Neuronal stem cell (in vitro differentiated cells): ENCODE results near the gene CDCA7.

Source experiments
- DNase-seq: peaks from one replicate; pipeline ENCODE4 v3.0.0-alpha.2; 2013; ENCODE audit warnings: low spot score
- H2AFZ ChIP-seq: one replicate; pipeline ENCODE4 v1.6.1; 2013; ENCODE audit warnings: mild to moderate bottlenecking, low read length, inconsistent platforms
- H2AK5ac ChIP-seq: 2 replicates; pipeline ENCODE4 v1.6.1; 2013; ENCODE audit warnings: low read depth, mild to moderate bottlenecking, inconsistent platforms, low read length, moderate library complexity, mixed read lengths
- H2BK120ac ChIP-seq: 2 replicates; pipeline ENCODE4 v1.6.1; 2013; ENCODE audit warnings: low read depth, mild to moderate bottlenecking, inconsistent platforms, low read length, moderate library complexity, mixed read lengths
- H2BK12ac ChIP-seq: one replicate; pipeline ENCODE4 v1.6.1; 2013; ENCODE audit warnings: low read length, inconsistent platforms
- H2BK15ac ChIP-seq: 2 replicates; pipeline ENCODE4 v1.6.1; 2013; ENCODE audit warnings: mild to moderate bottlenecking, low read length, inconsistent platforms, mixed read lengths
- H2BK5ac ChIP-seq: one replicate; pipeline ENCODE4 v1.6.1; 2013; ENCODE audit warnings: inconsistent platforms, mild to moderate bottlenecking, low read length, moderate library complexity
- H3K14ac ChIP-seq: one replicate; pipeline ENCODE4 v1.6.1; 2013; ENCODE audit warnings: low read length, inconsistent platforms
- H3K18ac ChIP-seq: 2 replicates; pipeline ENCODE4 v1.6.1; 2013; ENCODE audit warnings: low read length, inconsistent platforms
- H3K23ac ChIP-seq: 2 replicates; pipeline ENCODE4 v1.6.1; 2013; ENCODE audit warnings: low read depth, mild to moderate bottlenecking, mixed read lengths, low read length, inconsistent platforms; ENCODE audit not compliant: poor library complexity
- H3K27ac ChIP-seq: replicated peaks from 3 replicates; pipeline ENCODE4 v1.5.1; 2013; ENCODE audit warnings: low read length, inconsistent platforms
- H3K27me3 ChIP-seq, 3 experiments: 2 replicates each; pipeline ENCODE4 v1.6.1; 2013; ENCODE audit warnings: low read length in 3 of 3, mild to moderate bottlenecking in 2 of 3, inconsistent platforms in 1 of 3, low read depth in 1 of 3, mixed read lengths in 1 of 3, moderate library complexity in 1 of 3; ENCODE audit not compliant: control insufficient read depth in 3 of 3, insufficient read depth in 3 of 3
- H3K36me3 ChIP-seq, 2 donors: replicated peaks in 1 of 2; 2 replicates each; pipeline ENCODE4 v1.6.1; 2013; ENCODE audit warnings: low read length in 2 of 2; ENCODE audit not compliant: control insufficient read depth in 2 of 2, insufficient read depth in 2 of 2
- H3K4ac ChIP-seq: 2 replicates; pipeline ENCODE4 v1.6.1; 2013; ENCODE audit warnings: inconsistent platforms, mild to moderate bottlenecking, low read length, moderate library complexity
- H3K4me1 ChIP-seq, 2 donors: 1 replicate in 1 of 2; 2 replicates in 1 of 2; pipeline ENCODE4 v1.6.1; 2013; ENCODE audit warnings: low read length in 2 of 2, low read depth in 1 of 2; ENCODE audit not compliant: control insufficient read depth in 2 of 2, insufficient read depth in 1 of 2
- H3K4me2 ChIP-seq: one replicate; pipeline ENCODE4 v1.6.1; 2013; ENCODE audit warnings: mild to moderate bottlenecking, low read length, inconsistent platforms; ENCODE audit not compliant: insufficient read depth, poor library complexity, severe bottlenecking
- H3K4me3 ChIP-seq, 2 donors: 2 replicates each; pipeline ENCODE4 v1.5.1; 2013; ENCODE audit warnings: low read length in 2 of 2, mild to moderate bottlenecking in 2 of 2, inconsistent platforms in 1 of 2, moderate library complexity in 1 of 2
- H3K79me1 ChIP-seq: one replicate; pipeline ENCODE4 v1.6.1; 2013; ENCODE audit warnings: low read depth, mild to moderate bottlenecking, inconsistent platforms, low read length, moderate library complexity
- H3K9ac ChIP-seq: one replicate; pipeline ENCODE4 v1.6.1; 2013; ENCODE audit warnings: mild to moderate bottlenecking, low read depth, low read length, inconsistent platforms; ENCODE audit not compliant: poor library complexity
- H3K9me3 ChIP-seq, 2 donors: replicated peaks in 1 of 2; 2 replicates each; pipeline versions ENCODE3 to v1.6.1; 2013; ENCODE audit warnings: low read length in 2 of 2, mild to moderate bottlenecking in 2 of 2, inconsistent platforms in 1 of 2, low read depth in 1 of 2, mixed read lengths in 1 of 2, moderate library complexity in 1 of 2; ENCODE audit not compliant: control insufficient read depth in 2 of 2, insufficient read depth in 1 of 2
- H4K8ac ChIP-seq: one replicate; pipeline ENCODE4 v1.6.1; 2013; ENCODE audit warnings: low read depth, mild to moderate bottlenecking, inconsistent platforms, low read length, moderate library complexity
- H4K91ac ChIP-seq: one replicate; pipeline ENCODE4 v1.6.1; 2013; ENCODE audit warnings: low read length, low read depth, mild to moderate bottlenecking, inconsistent platforms; ENCODE audit not compliant: poor library complexity
- WGBS, 2 donors: extraction: QIAGEN DNeasy Blood & Tissue Kit; methylation state at CpG; one replicate each; pipeline ENCODE4 v1.1.7; 2013; ENCODE audit warnings: missing lambda C conversion rate in 2 of 2, mixed read lengths in 1 of 2; ENCODE audit not compliant: insufficient read length in 2 of 2, insufficient replicate concordance in 1 of 2; ENCODE audit errors: extremely low coverage in 2 of 2; 5-methylcytosine and 5-hydroxymethylcytosine counted together

CDCA7 gene

DNA sequence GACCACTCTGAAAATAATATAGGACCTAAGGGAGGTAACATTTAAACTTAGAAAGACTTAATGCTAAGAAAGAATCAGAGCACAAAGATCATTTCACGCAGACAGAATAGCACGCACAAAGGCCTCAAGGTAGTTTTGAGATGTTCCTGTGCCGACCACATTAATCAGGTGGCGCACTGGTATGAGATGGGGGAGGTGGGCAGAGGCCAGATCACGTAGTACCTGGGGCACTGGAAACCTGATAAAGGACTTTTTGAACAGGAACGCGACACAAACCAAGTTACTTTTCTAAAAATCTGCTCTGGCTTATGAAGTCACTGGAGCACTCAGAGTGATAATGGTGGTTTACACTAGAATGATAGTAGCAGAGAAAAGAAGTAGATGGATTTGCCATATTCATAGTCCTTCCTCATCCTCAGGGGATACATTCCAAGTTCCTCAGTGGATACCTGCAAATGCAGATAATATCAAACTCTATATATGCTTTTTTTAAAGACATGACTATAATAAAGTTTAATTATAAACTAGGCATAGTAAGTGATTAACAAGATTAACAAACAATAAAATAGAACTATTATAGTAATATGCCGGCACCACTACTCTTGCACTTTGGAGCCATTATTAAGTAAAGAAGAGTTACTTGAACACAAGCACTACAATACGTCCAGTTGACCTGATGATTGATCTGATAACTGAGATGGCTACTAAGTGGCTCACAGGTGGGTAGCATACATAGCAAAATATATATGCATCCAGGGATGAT, 42.6 kb upstream of the CDCA7 start:
- H2BK15ac ChIP-seq: no peak overlapping the region
- no peak overlapping the region for H3K18ac ChIP-seq
- H3K4me3 ChIP-seq: no peak overlapping the region
- no peak overlapping the region for H3K23ac ChIP-seq
- no peak overlapping the region for H3K27ac ChIP-seq
- peaks cover 0 to 4% of the 10 kb centered on the region in 2 donors for H3K9me3 ChIP-seq
- H4K91ac ChIP-seq: no peak overlapping the region
- no peak overlapping the region for H3K14ac ChIP-seq
- peaks cover 1 to 3% of the 10 kb centered on the region in 2 donors for H3K4me1 ChIP-seq
- H2AK5ac ChIP-seq: no peak overlapping the region
- DNase-seq: no peak
- no peaks in the 10 kb centered on the region for H3K79me1 ChIP-seq
- no peak overlapping the region for H2BK120ac ChIP-seq
- no peaks in the 10 kb centered on the region for H3K36me3 ChIP-seq
- no peak overlapping the region for H3K4ac ChIP-seq
- no peak overlapping the region for H3K9ac ChIP-seq
- H2BK5ac ChIP-seq: no peak overlapping the region
- H3K27me3 ChIP-seq: no peaks in the 10 kb centered on the region
- no CpG with 5 or more reads among the region's 9 CpGs for WGBS, 2 donors
- no peak overlapping the region for H3K4me2 ChIP-seq
- H4K8ac ChIP-seq: no peak overlapping the region
- H2AFZ ChIP-seq: no peak overlapping the region
- no peak overlapping the region for H2BK12ac ChIP-seq

GRCh38 chr2:173323371-173323770, 31.3 kb upstream of the CDCA7 start:
- Histone ChIP-seq H2BK12ac (no peak overlapping the region), H2AFZ (no peak overlapping the region), H3K27me3 (no peaks in the 10 kb centered on the region), H3K79me1 (no peaks in the 10 kb centered on the region), H3K4ac (no peak overlapping the region), H3K9ac (no peak overlapping the region), H4K8ac (no peak overlapping the region), H2AK5ac (no peak overlapping the region), H2BK15ac (no peak overlapping the region), H2BK5ac (no peak overlapping the region), H4K91ac (no peak overlapping the region), H2BK120ac (no peak overlapping the region), H3K36me3 (no peaks in the 10 kb centered on the region), H3K14ac (no peak overlapping the region), H3K4me3 (no peak overlapping the region), H3K18ac (no peak overlapping the region), H3K9me3 (peaks cover 0 to 4% of the 10 kb centered on the region in 2 donors), H3K23ac (no peak overlapping the region), H3K4me2 (no peak overlapping the region), H3K4me1 (no peaks in the 10 kb centered on the region), H3K27ac (no peak overlapping the region)
- no CpG with 5 or more reads among the region's 6 CpGs for WGBS, 2 donors
- DNase-seq: no peak

- no peak overlapping the region for H3K4me3 ChIP-seq
- no peak overlapping the region for H2AFZ ChIP-seq
- no peak overlapping the region for H2BK120ac ChIP-seq
- no peak overlapping the region for H2BK12ac ChIP-seq
- no peak for DNase-seq
- WGBS, 2 donors: no CpG with 5 or more reads among the region's 1 CpG
- no peaks in the 10 kb centered on the region for H3K36me3 ChIP-seq
- H3K4me2 ChIP-seq: no peak overlapping the region
- H3K23ac ChIP-seq: no peak overlapping the region
- no peak overlapping the region for H2BK5ac ChIP-seq
- H3K9me3 ChIP-seq: peaks cover 2 to 4% of the 10 kb centered on the region in 2 donors
- no peak overlapping the region for H2BK15ac ChIP-seq
- H3K79me1 ChIP-seq: no peaks in the 10 kb centered on the region
- H2AK5ac ChIP-seq: no peak overlapping the region
- no peak overlapping the region for H4K91ac ChIP-seq
- H3K14ac ChIP-seq: no peak overlapping the region
- no peak overlapping the region for H3K9ac ChIP-seq
- no peaks in the 10 kb centered on the region for H3K4me1 ChIP-seq
- no peak overlapping the region for H3K18ac ChIP-seq
- no peak overlapping the region for H3K27ac ChIP-seq
- no peak overlapping the region for H3K4ac ChIP-seq
- no peaks in the 10 kb centered on the region for H3K27me3 ChIP-seq
- no peak overlapping the region for H4K8ac ChIP-seq
These were observed 27.9 kb upstream of the CDCA7 start for GRCh38 chr2:173326806-173327205.

- Histone ChIP-seq H3K9ac (no peak overlapping the region), H2BK5ac (no peak overlapping the region), H2AK5ac (no peak overlapping the region), H2AFZ (no peak overlapping the region), H3K4me3 (no peak overlapping the region), H3K18ac (no peak overlapping the region), H4K8ac (no peak overlapping the region), H2BK120ac (no peak overlapping the region), H2BK12ac (no peak overlapping the region), H3K14ac (no peak overlapping the region), H3K27ac (no peak overlapping the region), H3K79me1 (no peaks in the 10 kb centered on the region), H3K4me2 (no peak overlapping the region), H3K36me3 (no peaks in the 10 kb centered on the region), H3K27me3 (no peaks in the 10 kb centered on the region), H4K91ac (no peak overlapping the region), H3K4me1 (no peaks in the 10 kb centered on the region), H3K4ac (no peak overlapping the region), H2BK15ac (no peak overlapping the region), H3K23ac (no peak overlapping the region), H3K9me3 (peaks cover 2 to 4% of the 10 kb centered on the region in 2 donors)
- no CpG with 5 or more reads among the region's 5 CpGs for WGBS, 2 donors
- DNase-seq: no peak
These were observed 27.3 kb upstream of the CDCA7 start for GRCh38 chr2:173327421-173327820.
